Spinal cord (tissue), 10 donors: ENCODE measurements around the gene SLC2A3. TPM values are rescaled to one million over a fixed set of nuclear protein-coding genes. Genes with fewer than 3 reads are reported as not detected.
A peak's percentile ranks its signal among the peaks of the same experiment; 100 is the strongest.
"Not testable (repeated sequence)": the region's sequence is repeated elsewhere in the genome, so short reads cannot be mapped to it uniquely, and the experiment has no call there.

ENCODE experiments used
- DNase-seq, 6 donors: peaks; one replicate each; pipeline versions ENCODE4 v3.0.0 to v3.0.0-alpha.2; 2013 to 2015; ENCODE audit warnings: low spot score in 6 of 6, low read depth in 4 of 6
- H3K27ac ChIP-seq: one replicate; pipeline ENCODE4 v1.5.1; 2013; ENCODE audit warnings: low read depth, low read length, control low read depth
- H3K27me3 ChIP-seq: one replicate; pipeline ENCODE4 v1.6.1; 2013; ENCODE audit warnings: low read length; ENCODE audit not compliant: control insufficient read depth, insufficient read depth
- H3K36me3 ChIP-seq: one replicate; pipeline ENCODE4 v1.6.1; 2013; ENCODE audit warnings: low read length; ENCODE audit not compliant: control insufficient read depth, insufficient read depth
- H3K4me1 ChIP-seq: one replicate; pipeline ENCODE4 v1.6.1; 2013; ENCODE audit warnings: low read length; ENCODE audit not compliant: control insufficient read depth, insufficient read depth
- H3K4me3 ChIP-seq: one replicate; pipeline ENCODE4 v1.5.1; 2013; ENCODE audit warnings: low read depth, low read length, control low read depth
- H3K9me3 ChIP-seq: one replicate; pipeline ENCODE4 v1.6.1; 2013; ENCODE audit warnings: low read length; ENCODE audit not compliant: control insufficient read depth, insufficient read depth
- WGBS: methylation state at CpG from one replicate; pipeline ENCODE4 v1.1.5; 2013; ENCODE audit warnings: missing lambda C conversion rate; ENCODE audit not compliant: insufficient coverage; 5-methylcytosine and 5-hydroxymethylcytosine counted together
- polyA plus RNA-seq, 2 donors: library from polyadenylated mRNA; unstranded; fragments of 120-200 nt; gene quantifications; one replicate each; pipeline ENCODE4 v1.2.1, GENCODE V29; 2013; ENCODE audit not compliant: insufficient read length in 2 of 2
- total RNA-seq, 2 donors: library from RNA; depleted of rRNA in 1 of 2; stranded (reverse); fragments of 120-200 nt in 1 of 2; fragments of >200 nt in 1 of 2; gene quantifications; one replicate each; pipeline versions ENCODE4 v1.2.3 to v1.2.4, GENCODE V29; 2013 to 2014
- donor health status: healthy.

SLC2A3 gene
- total and polyA plus RNA-seq, 4 donors: 28.5 to 210 (median 97.9) TPM

DNA sequence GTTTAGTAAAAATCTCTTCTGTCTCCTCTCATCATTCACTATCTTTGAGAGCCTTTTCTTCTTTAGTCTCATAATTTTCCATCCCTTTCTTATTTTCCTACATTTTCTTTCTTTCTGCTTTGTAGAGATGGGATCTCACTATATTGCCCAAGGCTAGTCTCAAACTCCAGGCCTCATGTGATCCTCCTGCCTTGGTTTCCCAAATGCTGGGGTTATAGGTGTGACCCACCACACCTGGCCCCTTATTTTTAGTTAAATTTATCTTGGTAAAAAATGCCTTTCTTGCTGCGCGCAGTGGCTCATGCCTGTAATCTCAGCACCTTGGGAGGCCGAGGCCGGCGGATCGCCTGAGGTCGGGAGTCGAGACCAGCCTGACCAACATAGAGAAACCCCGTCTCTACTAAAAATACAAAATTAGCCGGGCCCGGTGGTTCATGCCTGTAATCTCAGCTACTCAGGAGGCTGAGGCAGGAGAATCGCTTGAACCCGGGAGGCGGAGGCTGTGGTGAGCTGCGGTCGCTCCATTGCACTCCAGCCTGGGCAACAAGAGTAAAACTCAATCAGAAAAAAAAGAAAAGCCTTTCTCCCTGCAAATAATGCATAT is 996 bp downstream of the SLC2A3 start:
- Histone ChIP-seq H3K27me3 (no peaks in the 10 kb centered on the region), H3K27ac (peak overlapping the region; percentile 90), H3K4me1 (peaks cover 15% of the 10 kb centered on the region), H3K36me3 (peaks cover 21% of the 10 kb centered on the region), H3K9me3 (no peaks in the 10 kb centered on the region), H3K4me3 (peak overlapping the region; percentile 74)
- 20% methylated on average over 12 of the region's 16 CpGs for WGBS
- DNase-seq: no peak

DNA sequence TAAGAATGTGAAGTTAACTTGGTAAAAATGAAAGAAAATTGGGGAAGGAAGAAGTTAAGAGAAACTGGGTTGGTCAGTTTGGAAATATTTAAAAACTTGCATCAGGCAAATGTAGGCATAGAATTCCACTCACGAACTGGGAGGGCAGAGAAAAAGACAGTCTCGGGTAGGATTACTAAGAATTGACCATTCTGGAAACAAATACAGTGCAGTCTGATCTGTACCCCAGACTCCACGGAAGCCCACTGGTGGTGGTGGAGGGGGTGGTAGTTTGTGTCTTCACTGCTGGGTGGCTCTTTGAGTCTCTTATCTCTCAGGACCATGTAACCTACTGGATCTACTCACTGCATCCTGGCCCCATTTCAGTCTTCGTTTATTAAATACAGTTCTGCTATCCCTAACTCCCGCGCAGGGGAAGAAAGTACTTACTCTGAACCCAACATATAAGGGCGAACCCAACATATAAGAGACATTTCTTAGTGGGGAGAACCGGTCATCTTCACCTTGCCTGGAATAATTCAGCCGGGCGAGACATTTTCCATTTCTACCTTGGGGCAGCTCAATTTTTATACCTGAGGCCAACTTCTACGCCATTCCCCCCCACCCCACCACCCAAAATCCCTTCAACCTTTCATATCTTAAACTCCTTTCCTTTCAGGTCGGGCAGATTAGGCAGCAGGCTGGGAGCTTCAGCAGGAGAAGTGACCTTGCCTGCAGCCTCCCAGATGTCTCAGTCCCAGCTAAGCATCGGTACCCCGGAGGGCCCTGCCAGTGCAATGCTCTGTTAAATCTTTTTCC is 1.7 kb downstream of the SLC2A3 start:
- Histone ChIP-seq H3K27ac (peak overlapping the region; percentile 90), H3K36me3 (peaks cover 22% of the 10 kb centered on the region), H3K27me3 (no peaks in the 10 kb centered on the region), H3K4me3 (peak overlapping the region; percentile 74), H3K9me3 (no peaks in the 10 kb centered on the region), H3K4me1 (peaks cover 15% of the 10 kb centered on the region)
- WGBS: 26% methylated on average over 9 of the region's 14 CpGs
- DNase-seq: peak in 2 of 6 donors; percentile 31 to 53

GRCh38 chr12:7933255-7933726 is 2.7 kb downstream of the SLC2A3 start:
- whole genome bisulfite sequencing: no CpG with 5 or more reads among the region's 7 CpGs
- H3K4me1 ChIP-seq: peaks cover 15% of the 10 kb centered on the region
- peaks cover 24% of the 10 kb centered on the region for H3K36me3 ChIP-seq
- DNase-seq: peak; percentile 51 to 96 (median 66)
- no peaks in the 10 kb centered on the region for H3K9me3 ChIP-seq
- H3K27me3 ChIP-seq: no peaks in the 10 kb centered on the region
- peak overlapping the region; percentile 74 for H3K4me3 ChIP-seq
- peak overlapping the region; percentile 26 for H3K27ac ChIP-seq

DNA sequence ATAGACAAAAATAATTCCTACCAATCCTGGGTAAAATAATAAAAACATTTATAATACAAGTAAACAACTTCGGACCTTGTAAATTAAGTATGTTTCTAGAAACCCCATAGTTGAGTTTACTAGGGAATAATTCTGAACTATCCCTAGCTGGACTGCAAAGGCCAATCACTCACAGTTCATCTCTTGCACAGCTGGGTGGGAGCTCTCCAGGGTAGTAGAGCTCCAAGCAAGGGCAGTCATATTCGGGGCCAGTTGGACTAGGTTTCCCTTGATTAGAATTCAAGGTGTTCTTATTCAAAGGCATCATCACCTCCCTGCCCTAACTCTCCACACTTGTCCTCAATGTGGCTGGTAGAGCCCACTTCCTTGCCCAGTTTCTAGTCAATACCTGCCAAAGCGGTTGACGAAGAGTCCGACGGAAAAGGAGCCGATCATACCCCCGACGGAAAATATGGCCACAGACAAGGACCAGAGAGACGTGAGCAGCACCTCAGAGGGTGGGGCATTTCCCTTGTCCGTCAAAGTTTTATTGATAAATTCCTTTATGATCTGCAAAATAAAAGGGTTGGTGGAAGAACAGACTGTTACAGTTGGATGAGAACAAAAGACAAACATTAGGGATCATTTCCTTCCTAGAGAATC is 3.3 kb downstream of the SLC2A3 start:
- H3K4me1 ChIP-seq: peaks cover 15% of the 10 kb centered on the region
- not testable (repeated sequence) for H3K27me3 ChIP-seq, H3K27ac ChIP-seq, DNase-seq, H3K9me3 ChIP-seq, H3K4me3 ChIP-seq
- 80% methylated on average over 10 of the region's 11 CpGs for WGBS
- H3K36me3 ChIP-seq: peaks cover 27% of the 10 kb centered on the region

DNA sequence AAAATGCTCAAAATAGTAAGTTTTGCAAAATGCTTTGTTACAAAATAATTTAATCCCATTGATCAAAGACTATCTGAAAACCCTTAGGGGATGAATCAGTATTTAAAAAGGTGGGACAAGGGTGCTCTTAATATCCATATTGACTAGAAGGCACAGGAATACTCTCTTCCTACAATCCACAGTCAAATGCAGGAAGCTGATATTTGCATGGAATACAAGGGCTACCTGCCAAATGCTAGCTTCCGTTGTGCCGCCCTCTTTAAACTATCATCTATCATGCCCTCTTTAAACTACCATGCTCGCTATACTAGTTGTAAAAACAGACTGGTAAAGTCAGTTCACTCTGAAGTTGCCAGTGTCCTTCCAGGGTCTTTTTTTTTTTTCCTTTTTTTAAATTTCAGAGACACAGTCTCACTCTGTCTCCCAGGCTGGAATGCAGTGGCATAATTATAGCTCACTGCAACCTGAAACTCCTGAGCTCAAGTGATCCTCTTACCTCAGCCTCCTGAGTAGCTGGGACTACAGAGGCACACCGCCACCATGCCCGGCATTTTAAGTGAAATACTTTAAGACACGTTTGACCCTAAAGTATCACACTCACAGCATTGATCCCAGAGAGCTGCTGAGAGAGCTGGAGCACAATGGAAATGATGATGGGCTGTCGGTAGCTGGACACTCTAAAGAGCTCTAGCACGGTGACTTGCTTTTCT is 6.7 kb downstream of the SLC2A3 start:
- Histone ChIP-seq H3K27ac (no peak overlapping the region), H3K27me3 (no peaks in the 10 kb centered on the region), H3K4me1 (peaks cover 4% of the 10 kb centered on the region), H3K4me3 (no peak overlapping the region), H3K9me3 (no peaks in the 10 kb centered on the region), H3K36me3 (peaks cover 39% of the 10 kb centered on the region)
- no CpG with 5 or more reads among the region's 8 CpGs for WGBS
- DNase-seq: no peak

DNA sequence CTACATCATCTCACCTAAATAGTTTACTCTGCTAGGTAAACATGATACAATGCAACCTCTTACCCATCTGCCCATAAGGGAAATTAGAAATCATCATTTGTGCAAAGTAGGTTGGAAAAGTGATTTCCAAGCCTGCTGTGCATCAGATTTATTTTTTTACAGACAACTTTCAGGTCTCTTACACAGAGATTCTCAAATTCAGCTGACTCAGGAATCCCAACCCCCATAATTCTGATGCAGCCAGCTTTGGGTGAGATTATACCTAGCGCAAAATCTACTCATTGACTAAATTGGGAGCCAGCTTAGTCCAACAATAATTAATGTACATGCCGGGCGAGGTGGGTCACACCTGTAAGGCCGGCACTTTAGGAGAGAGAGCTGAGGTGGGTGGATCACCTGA is 8.5 kb downstream of the SLC2A3 start:
- no peak overlapping the region for H3K4me3 ChIP-seq
- H3K27me3 ChIP-seq: no peaks in the 10 kb centered on the region
- no peak for DNase-seq
- no peak overlapping the region for H3K27ac ChIP-seq
- no peaks in the 10 kb centered on the region for H3K9me3 ChIP-seq
- H3K36me3 ChIP-seq: peaks cover 56% of the 10 kb centered on the region
- no peaks in the 10 kb centered on the region for H3K4me1 ChIP-seq
- no CpG with 5 or more reads among the region's 4 CpGs for WGBS

DNA sequence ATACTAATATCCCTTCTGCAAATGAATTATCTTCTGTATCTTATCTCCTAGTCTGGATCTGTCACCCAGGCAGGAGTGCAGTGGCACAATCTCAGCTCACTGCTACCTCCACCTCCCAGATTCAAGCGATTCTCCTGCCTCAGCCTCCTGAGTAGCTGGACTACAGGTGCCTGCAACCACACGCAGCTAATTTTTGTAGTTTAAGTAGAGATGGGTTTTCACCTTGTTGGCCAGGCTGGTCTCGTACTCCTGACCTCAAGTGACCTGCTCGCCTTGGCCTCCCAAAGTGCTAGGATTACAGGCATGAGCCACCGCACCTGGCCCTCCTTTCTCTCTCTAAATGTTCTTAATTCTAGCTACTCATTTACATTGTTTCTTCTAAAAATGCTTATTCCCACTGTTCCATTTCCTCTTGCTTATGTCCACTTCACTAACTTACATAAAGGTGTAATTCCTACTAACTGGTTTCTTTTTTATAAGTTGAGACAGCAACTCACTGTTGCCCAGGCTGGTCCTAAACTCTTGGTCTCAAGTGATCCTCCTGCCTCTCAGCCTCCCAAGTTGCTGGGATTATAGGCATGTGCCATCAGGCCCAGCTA is 9.8 kb downstream of the SLC2A3 start:
- not testable (repeated sequence) for DNase-seq, H3K27me3 ChIP-seq, H3K9me3 ChIP-seq, H3K27ac ChIP-seq, H3K4me1 ChIP-seq, H3K4me3 ChIP-seq
- H3K36me3 ChIP-seq: peaks cover 50% of the 10 kb centered on the region
- WGBS: 97% methylated on average over 3 of the region's 5 CpGs

GRCh38 chr12:7923241-7924236 is 12.4 kb downstream of the SLC2A3 start:
- Histone ChIP-seq H3K27ac (no peak overlapping the region), H3K4me3 (no peak overlapping the region), H3K9me3 (no peaks in the 10 kb centered on the region), H3K36me3 (peaks cover 45% of the 10 kb centered on the region), H3K27me3 (no peaks in the 10 kb centered on the region), H3K4me1 (no peaks in the 10 kb centered on the region)
- 94% methylated on average over 6 of the region's 15 CpGs for WGBS
- no peak for DNase-seq
